Measurements from ENCODE around the gene KCNK16. TPM values are rescaled to one million over a fixed set of nuclear protein-coding genes. Genes with fewer than 3 reads are reported as not detected.
A peak's percentile ranks its signal among the peaks of the same experiment; 100 is the strongest.

The KCNK16 gene
- polyA plus RNA-seq, 1 donor from 2014 or later, result not detected

DNA sequence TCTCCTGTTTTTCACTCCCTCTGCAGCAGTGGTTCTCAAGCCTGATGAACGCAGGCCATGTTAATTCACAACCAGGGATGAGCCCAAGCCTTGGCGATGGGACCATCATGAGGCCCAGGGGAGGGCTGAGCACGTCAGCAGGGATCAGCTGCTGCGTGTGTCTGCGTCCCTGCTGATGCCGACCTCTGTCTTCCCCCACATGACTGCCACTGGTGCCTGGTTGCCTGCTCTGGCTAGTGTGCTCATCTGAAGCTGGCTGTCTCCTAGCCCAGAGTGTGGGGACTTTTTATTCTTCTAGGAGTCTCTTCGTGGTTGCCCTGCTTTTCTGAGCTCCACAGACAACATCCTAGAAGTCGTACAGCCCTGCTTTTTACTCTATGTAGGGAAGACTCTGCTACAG, 40.8 kb upstream of the KCNK16 start:
- TF ChIP-seq MXI1 (conservative IDR thresholded peaks at IDR 0.05; ENCODE audit: poor library complexity, severe bottlenecking), result no peak
- TF ChIP-seq EZH2 (IDR thresholded peaks at IDR 0.05; ENCODE audit: borderline replicate concordance, insufficient read depth, low read length, poor library complexity, severe bottlenecking), result no peak
- TF ChIP-seq TAF1 (IDR thresholded peaks at IDR 0.05; ENCODE audit: low read depth), result no peak
- no peak for TF ChIP-seq EP300 (conservative IDR thresholded peaks at IDR 0.05; ENCODE audit: poor library complexity, severe bottlenecking)
- no peak for TF ChIP-seq SMC3 (conservative IDR thresholded peaks at IDR 0.05; ENCODE audit: poor library complexity)
- TF ChIP-seq, protein P1, sequence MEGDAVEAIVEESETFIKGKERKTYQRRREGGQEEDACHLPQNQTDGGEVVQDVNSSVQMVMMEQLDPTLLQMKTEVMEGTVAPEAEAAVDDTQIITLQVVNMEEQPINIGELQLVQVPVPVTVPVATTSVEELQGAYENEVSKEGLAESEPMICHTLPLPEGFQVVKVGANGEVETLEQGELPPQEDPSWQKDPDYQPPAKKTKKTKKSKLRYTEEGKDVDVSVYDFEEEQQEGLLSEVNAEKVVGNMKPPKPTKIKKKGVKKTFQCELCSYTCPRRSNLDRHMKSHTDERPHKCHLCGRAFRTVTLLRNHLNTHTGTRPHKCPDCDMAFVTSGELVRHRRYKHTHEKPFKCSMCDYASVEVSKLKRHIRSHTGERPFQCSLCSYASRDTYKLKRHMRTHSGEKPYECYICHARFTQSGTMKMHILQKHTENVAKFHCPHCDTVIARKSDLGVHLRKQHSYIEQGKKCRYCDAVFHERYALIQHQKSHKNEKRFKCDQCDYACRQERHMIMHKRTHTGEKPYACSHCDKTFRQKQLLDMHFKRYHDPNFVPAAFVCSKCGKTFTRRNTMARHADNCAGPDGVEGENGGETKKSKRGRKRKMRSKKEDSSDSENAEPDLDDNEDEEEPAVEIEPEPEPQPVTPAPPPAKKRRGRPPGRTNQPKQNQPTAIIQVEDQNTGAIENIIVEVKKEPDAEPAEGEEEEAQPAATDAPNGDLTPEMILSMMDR (IDR thresholded peaks at IDR 0.05; ENCODE audit: poor library complexity, severe bottlenecking), result no peak
- no peak for TF ChIP-seq REST (IDR thresholded peaks at IDR 0.05; ENCODE audit: borderline replicate concordance)
- no peak for TF ChIP-seq POLR2AphosphoS5 (IDR thresholded peaks at IDR 0.05)
- TF ChIP-seq RAD21 (conservative IDR thresholded peaks at IDR 0.05), result no peak
- Histone ChIP-seq H3K27ac (ENCODE audit: low read length) (no peak overlapping the region), H3K36me3 (ENCODE audit: insufficient read depth, low read length) (no peaks in the 10 kb centered on the region), H3K79me2 (replicated peaks; ENCODE audit: insufficient read depth, low read length) (no peaks in the 10 kb centered on the region), H4K20me1 (ENCODE audit: insufficient read depth) (no peaks in the 10 kb centered on the region), H3K9me3 (ENCODE audit: low read length) (no peaks in the 10 kb centered on the region), H3K9me2 (ENCODE audit: insufficient read depth, low read length) (no peaks in the 10 kb centered on the region), H3K4me2 (ENCODE audit: low read length) (no peak overlapping the region), H3F3A (ENCODE audit: insufficient read depth, low read length, poor library complexity, severe bottlenecking) (no peaks in the 10 kb centered on the region), H3K27me3 (ENCODE audit: insufficient read depth, low read depth, low read length) (no peaks in the 10 kb centered on the region), H3K4me3 (ENCODE audit: low read length) (no peak overlapping the region), H3K9ac (ENCODE audit: low read length) (no peak overlapping the region), H2AFZ (ENCODE audit: low read depth, low read length) (no peak overlapping the region)

- no peak overlapping the region for H3K4me3 ChIP-seq (ENCODE audit: low read length)
- no peak overlapping the region for H3K4me2 ChIP-seq (ENCODE audit: low read length)
- no peaks in the 10 kb centered on the region for H3K9me3 ChIP-seq (ENCODE audit: low read length)
- H3K36me3 ChIP-seq (ENCODE audit: insufficient read depth, low read length), result no peaks in the 10 kb centered on the region
- H3K9me2 ChIP-seq (ENCODE audit: insufficient read depth, low read length), result no peaks in the 10 kb centered on the region
- H3F3A ChIP-seq (ENCODE audit: insufficient read depth, low read length, poor library complexity, severe bottlenecking), result no peaks in the 10 kb centered on the region
- H4K20me1 ChIP-seq (ENCODE audit: insufficient read depth), result no peaks in the 10 kb centered on the region
- H3K27ac ChIP-seq (ENCODE audit: low read length), result peak overlapping the region; percentile 28
- TF ChIP-seq TAF1 (IDR thresholded peaks at IDR 0.05; ENCODE audit: low read depth) (no peak), SMC3 (conservative IDR thresholded peaks at IDR 0.05; ENCODE audit: poor library complexity) (no peak), EP300 (conservative IDR thresholded peaks at IDR 0.05; ENCODE audit: poor library complexity, severe bottlenecking) (no peak), EZH2 (IDR thresholded peaks at IDR 0.05; ENCODE audit: borderline replicate concordance, insufficient read depth, low read length, poor library complexity, severe bottlenecking) (no peak)
- peak overlapping the region; percentile 36 for H3K9ac ChIP-seq (ENCODE audit: low read length)
- H2AFZ ChIP-seq (ENCODE audit: low read depth, low read length), result no peak overlapping the region
- no peaks in the 10 kb centered on the region for H3K79me2 ChIP-seq (replicated peaks; ENCODE audit: insufficient read depth, low read length)
- H3K27me3 ChIP-seq (ENCODE audit: insufficient read depth, low read depth, low read length), result no peaks in the 10 kb centered on the region
These were observed 40.0 kb upstream of the KCNK16 start for GRCh38 chr6:39362487-39362865.
